NK-92 treated with Interleukin-12 subunit alpha and Interleukin-12 subunit beta, amount 100 ng/mL, for 24 hours (cell line): ENCODE data around the gene HCLS1.
"Not testable (repeated sequence)": the region's sequence is repeated elsewhere in the genome, so short reads cannot be mapped to it uniquely, and the experiment has no call there.

ENCODE experiments used
- DNase-seq: peaks from one replicate; lab custom pipeline; 2025; lab: John Stamatoyannopoulos, UW

HCLS1 gene

GRCh38 chr3:121660356-121661171, at the start of gene HCLS1:
Gene HCLS1, minus strand, starts transcription at chr3:121660903. Its CDS starts 2,556 bp downstream, at chr3:121658347.
- DNase-seq, result peak; percentile 62

GRCh38 chr3:121710347-121710746, 49.6 kb upstream of the HCLS1 start:
- no peak for DNase-seq

GRCh38 chr3:121707531-121708273, 47.0 kb upstream of the HCLS1 start:
- DNase-seq, result no peak

DNA sequence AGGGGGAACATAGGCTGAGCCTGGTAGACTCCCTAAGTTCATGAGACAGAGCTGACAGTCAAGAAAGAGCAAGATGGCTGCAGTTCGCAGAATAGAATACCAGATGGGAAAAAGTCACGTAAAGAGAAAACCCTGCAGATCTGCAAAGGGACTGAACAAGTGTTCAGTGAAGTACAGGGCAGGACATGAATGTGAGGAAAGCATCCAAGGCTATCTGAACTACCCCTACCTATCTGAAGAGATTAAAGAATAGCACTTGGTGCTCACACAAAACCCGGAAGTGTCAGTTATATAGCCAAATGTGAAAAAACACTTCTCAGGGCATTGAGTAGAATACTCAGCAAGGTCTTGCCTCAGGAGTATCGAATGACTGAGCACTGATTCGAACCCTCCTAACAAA, 44.8 kb upstream of the HCLS1 start:
- DNase-seq, result no peak

DNA sequence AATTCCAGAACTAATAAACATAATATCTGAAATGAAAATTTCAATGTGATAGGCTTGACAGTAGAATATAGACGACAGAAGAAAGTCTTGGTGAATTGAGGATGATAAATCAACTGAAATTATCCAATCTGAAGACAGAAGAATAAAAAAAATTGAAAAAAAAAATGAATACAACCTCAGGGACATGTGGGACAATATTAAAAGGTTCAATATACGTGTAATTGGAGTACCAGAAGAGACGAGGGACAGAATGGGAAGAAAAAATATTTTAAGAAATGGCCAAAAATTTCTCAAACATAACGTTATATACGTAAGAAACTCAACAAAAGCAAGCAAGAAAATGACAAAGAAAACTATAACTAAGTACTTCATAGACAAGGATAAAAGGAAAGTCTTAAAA, 43.3 kb upstream of the HCLS1 start:
- no peak for DNase-seq

GRCh38 chr3:121698901-121699300, 38.2 kb upstream of the HCLS1 start:
- no peak for DNase-seq

DNA sequence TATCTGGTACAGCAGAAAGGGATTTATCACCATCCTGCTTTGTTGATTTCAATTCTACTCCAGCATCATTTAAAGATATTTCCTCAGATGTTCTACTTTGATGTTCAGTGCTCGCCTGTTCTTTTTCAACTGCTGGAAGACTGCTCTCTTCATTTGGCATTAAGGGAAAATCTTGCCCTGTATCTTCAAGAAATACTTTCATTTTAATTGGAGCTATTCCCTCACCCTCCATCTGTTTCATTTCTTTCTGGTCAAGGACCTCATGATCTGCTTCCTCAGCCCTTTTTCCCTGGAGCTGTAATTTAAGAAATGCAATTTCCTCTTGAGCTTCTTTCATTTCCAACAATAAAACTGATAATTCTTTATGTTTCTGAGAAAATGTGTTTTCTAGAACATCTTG, 37.8 kb upstream of the HCLS1 start:
- DNase-seq, result no peak

- no peak for DNase-seq
Observed at GRCh38 chr3:121696186-121696585, 35.5 kb upstream of the HCLS1 start.

DNA sequence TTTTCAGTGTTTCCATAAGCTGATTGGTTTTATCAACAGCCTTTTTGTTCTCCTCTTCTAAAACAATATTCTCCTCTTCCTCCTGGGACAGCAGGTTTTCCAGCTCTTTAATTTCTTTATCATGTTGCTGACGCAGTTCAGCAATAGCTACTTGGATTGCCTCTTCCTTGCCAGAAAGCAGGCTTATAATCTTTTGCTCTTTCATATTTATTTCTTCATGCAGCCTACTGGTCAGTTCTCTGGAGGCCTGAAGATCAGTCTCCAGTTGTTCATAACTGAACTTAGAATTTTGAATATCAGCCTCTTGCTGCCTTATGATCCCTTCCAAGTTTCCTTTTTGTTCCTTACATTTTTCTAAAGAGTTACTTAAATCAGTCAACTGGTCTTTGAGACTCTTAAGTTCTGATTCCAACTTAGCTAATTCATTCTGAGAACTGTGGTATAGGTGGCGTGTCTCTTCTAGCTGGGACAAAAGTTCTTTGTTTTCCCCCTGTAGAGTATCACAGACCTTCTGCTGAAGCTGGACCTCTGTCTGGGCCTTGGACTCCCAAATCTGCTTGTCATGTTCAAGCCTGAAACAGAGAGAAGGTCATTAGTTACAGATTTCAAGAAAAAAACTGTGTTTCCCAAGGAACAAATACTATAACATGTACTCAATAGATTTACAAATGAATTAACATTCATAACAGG, 31.5 kb upstream of the HCLS1 start:
- DNase-seq, result no peak

DNA sequence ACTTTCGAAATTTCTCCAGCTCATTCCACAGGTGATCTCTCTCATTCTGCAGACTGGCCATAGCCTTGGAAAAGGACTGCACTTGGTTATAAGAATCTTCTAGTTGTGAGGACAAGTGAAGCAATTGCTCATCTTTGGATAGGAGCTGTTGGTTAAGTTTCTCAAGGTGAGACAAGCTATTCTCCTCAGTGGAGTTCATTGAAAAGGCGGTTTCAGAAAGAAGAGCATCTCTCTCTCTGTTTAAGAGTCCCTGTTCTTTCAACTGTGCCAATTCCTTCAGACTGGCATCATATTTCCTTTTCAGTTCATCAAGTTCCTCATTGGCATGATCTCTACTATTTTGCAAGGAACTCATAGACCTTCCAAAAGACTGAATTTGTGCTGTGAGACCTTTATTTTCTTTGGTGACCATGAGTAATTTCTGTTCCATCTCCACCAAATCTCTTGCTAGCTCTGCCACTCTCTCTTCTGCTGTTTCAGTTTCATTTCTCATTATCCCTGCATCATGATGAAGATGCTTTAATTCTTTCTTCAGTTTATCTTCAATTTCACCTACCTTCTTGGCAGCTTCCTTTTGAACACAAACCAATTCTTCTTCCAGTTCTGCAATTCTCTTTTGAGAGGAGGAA, 30.2 kb upstream of the HCLS1 start:
- no peak for DNase-seq

DNA sequence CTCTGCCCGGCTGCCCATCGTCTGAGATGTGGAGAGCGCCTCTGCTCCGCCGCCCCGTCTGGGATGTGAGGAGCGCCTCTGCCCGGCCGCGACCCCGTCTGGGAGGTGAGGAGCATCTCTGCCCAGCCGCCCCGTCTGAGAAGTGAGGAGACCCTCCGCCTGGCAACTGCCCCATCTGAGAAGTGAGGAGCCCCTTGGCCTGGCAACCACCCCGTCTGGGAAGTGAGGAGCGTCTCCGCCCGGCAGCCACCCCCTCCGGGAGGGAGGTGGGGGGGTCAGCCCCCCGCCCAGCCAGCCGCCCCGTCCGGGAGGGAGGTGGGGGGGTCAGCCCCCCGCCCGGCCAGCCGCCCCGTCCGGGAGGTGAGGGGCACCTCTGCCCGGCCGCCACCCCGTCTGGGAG, 28.0 kb upstream of the HCLS1 start:
- not testable (repeated sequence) for DNase-seq

DNA sequence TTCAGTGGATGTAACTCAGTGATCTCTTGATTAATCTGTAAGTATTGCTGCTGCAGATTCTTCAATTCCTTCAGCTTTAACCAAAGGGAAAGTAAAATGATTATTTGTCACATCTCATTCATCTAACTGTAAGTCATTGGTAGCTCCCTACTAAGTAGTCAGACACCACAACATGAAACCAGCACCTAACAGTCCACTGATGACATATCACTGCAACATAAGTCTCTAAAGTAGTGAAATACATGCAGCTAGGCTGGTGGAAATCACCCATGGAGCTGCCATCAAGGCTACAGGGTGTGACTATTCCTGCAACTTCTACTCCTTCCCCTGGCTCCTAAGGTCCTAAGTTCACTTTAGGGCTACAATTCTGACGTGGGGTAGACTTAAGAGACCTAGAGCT, 21.1 kb upstream of the HCLS1 start:
- no peak for DNase-seq

- DNase-seq, result no peak
Observed at GRCh38 chr3:121677141-121677540, 16.4 kb upstream of the HCLS1 start.

DNA sequence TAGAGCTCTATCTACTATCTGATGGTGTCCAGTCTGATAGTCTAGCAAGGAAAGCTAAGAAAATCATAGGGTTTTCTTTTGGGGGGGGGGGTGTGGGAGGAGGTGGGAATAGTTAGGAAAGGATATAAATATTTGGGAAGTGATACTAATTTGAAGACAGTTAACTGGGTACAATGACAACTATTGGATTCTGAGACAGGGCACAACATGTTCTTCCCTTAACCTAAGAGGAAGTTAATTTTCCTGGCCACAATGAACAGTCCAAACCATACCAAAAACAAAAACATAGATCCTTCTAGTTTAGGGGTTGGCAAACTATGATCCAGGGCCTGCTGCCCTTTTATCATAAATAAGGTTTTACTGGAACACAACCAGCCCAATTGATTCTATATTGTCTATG, 10.0 kb upstream of the HCLS1 start:
- no peak for DNase-seq

DNA sequence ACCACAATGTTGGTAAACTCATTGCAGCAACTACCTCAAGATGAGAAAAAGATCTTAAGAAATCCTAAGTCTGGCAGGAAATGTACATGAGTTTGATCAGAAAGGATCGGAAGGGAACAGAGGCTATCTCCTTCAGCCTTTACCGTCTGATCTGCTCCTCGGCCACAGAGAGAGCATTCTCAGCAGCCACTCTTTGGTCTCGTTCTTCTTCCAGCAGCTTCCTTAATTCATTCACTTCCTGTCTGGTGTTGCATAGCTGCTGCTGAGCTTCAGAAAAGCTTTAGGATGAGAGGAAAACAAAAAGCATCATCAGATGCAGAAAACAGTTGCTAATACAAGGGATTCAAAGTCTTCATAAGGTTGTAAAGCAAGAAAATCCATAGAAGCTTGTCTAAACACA, 6.6 kb upstream of the HCLS1 start:
- DNase-seq, result no peak

DNA sequence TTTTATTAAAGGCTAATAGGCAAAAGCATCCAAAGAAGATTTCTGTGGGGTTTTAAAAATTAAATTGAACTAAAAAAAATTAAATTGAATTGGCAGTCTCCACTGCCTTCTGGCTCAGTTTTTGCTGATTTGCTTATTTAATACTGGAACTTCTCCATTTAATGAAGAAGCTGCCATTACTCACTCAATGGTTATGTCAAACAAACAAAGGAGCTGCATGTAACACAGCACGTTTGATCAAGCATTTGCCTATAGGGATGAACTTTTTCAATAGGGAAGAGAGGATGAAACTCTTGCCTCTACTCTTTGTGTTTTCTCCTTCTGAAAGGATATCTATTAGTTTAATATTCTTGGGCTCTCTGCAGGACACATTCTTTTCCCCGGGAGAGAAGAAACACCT, 4.8 kb upstream of the HCLS1 start:
- no peak for DNase-seq

DNA sequence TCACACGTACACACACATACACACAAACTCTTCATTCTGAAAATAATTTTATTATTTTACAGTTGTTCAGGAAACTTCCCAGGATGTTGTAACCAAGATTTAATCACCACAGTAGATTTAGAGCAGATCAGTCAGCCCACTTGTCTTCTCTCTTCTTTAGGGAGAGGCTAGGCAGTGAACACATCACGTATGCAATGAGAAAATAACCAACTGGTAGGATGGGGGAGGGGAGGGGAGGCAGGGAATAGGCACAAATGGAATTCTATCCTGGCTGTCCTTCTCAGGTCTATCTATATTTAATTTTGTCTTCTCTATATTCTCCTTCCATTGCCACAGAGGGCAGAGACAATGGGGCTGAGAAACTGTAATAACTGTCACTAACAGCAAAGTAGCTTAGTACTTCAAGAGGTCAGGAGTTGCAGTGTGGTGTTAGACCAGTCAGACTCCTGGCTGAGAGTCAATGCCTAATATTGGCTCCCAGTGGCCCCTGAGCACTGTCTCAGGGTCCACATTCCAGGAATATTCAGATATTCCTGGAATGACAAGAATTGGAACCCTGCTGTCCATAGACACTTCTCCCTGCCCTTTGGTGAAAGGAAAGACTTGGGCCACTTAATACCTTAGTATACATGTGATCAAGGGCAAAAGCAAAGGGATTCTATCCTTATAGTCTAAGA, 2.6 kb upstream of the HCLS1 start:
- DNase-seq, result no peak

DNA sequence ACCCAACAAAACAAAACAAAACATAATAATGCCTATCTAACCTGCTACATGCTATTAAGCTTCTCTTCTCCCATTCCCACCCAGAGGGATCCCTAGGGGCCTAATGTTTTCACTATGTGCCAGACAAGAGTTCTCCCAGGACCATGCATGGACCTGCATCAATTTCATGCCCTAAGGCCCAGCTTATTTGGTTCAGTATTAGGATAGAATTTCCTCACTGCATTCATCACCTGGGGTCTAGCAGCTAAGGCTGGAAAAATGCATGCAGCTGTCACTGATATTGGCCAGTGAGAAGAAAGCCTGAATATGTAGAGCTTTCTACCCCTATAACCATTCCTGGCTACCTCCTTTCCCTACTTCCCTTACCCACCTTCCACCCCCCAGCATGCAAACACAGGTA, 2.0 kb upstream of the HCLS1 start:
- DNase-seq, result no peak

GRCh38 chr3:121661376-121661775, 673 bp upstream of the HCLS1 start:
- no peak for DNase-seq

GRCh38 chr3:121659586-121659985, 1.1 kb downstream of the HCLS1 start:
- DNase-seq, result no peak

DNA sequence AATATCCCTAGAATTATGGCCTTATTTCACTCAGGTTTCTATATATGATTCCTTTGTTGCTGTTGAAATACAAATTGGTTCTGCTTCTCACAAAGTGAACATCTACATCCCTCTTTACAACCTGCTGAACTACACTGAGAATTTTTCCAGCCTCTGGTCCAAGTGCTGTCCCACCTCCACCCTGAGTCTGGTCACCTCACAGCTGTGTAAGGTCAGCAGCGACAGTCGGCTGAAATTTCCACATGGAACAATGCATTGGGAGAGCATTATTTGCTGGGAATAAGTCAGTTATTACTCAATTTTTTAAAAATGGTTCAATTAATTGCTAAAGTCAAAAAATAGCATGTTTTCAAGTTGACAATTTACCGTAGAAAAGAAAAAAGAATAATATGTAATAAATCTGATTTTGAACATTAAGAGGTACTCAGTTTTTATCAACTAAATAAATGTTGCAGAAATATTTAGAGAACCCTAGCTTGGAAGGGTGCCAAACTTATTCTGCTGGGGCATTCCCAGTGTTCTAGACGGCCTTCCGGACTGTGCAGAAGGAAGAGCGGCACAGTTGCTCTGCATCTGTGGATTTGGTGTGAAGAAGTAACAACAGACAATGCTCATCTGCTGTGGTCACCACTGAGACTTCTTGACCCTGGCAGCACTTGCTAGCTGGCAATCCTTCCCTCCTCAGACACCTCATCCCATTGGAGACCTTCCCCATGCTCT, 1.8 kb downstream of the HCLS1 start:
- no peak for DNase-seq
